Islet of Langerhans (tissue), 1 donor: Measurements from ENCODE around the gene CUX1.
"Not testable (repeated sequence)": the region's sequence is repeated elsewhere in the genome, so short reads cannot be mapped to it uniquely, and the experiment has no call there.

Source experiments
- FAIRE-seq: peaks from one replicate; lab custom pipeline; 2011; peaks lifted over from hg19 to GRCh38; lab: Jason Lieb, UNC

Gene CUX1

GRCh38 chr7:102152672-102153598, 335.5 kb downstream of the CUX1 start:
- FAIRE-seq: no peak

DNA sequence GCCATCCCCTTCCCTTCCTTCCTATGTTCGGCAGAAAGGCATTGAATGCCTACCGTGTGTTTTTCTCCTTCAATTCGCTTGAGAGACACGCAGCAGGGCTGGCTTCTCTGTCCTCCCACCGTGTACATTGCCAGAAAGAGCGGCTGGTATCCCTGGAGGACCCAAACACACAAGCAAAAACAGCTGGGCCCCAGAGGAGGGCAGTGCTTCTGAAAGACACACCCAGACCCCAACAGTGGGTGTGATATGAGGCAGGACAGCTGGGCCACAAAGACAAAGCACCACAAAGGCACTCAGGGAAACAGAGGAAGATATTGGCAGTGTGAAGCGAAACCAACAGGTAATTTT, 336.1 kb downstream of the CUX1 start:
- FAIRE-seq: no peak

- no peak for FAIRE-seq
Observed at GRCh38 chr7:102154425-102154824, 337.0 kb downstream of the CUX1 start.

GRCh38 chr7:102155821-102156441, 338.5 kb downstream of the CUX1 start:
- no peak for FAIRE-seq

- no peak for FAIRE-seq
Observed at GRCh38 chr7:102156867-102157266, 339.4 kb downstream of the CUX1 start.

GRCh38 chr7:102165136-102165535, 347.7 kb downstream of the CUX1 start:
- no peak for FAIRE-seq

DNA sequence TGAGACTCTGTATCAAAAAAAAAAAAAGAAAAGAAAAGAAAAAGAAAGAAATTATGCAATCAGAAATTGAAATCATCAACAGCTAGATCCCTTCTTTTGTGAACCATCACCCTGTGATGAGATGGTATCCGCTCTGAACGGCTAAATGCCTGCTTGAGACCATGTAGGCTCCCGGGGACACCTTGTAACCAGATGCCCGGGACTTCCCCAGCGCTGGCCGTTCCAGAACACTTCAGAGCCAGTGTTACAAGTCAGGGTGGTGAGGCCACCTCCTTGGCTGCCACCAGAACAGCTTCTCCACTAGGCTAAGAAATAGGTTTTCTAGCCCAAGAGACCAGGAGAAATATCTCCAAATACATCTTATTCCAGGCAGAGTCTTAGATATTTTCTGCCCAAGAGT, 349.8 kb downstream of the CUX1 start:
- FAIRE-seq: no peak

GRCh38 chr7:102169651-102170392, 352.4 kb downstream of the CUX1 start:
- FAIRE-seq: no peak

GRCh38 chr7:102170393-102170970, 353.1 kb downstream of the CUX1 start:
- FAIRE-seq: no peak

DNA sequence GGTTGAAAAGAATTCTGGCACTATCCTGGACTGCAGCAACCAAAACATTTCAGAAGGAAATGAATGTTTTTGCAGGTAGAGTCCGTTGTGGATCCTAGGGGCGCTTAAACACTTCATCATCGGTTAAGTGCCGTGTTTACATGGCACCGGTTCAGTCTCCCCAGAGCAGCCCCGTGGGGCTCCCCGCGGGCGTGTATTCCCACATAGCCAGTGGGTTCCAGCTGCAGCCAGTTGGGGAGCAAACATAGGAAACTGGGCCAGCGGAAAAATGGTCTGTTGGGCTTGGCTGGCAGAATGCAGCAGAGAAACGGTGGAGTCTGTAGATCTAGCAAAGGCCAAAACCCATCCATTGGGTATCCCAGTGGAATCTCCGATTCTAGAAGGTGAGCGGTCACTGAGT, 356.2 kb downstream of the CUX1 start:
- FAIRE-seq: no peak

DNA sequence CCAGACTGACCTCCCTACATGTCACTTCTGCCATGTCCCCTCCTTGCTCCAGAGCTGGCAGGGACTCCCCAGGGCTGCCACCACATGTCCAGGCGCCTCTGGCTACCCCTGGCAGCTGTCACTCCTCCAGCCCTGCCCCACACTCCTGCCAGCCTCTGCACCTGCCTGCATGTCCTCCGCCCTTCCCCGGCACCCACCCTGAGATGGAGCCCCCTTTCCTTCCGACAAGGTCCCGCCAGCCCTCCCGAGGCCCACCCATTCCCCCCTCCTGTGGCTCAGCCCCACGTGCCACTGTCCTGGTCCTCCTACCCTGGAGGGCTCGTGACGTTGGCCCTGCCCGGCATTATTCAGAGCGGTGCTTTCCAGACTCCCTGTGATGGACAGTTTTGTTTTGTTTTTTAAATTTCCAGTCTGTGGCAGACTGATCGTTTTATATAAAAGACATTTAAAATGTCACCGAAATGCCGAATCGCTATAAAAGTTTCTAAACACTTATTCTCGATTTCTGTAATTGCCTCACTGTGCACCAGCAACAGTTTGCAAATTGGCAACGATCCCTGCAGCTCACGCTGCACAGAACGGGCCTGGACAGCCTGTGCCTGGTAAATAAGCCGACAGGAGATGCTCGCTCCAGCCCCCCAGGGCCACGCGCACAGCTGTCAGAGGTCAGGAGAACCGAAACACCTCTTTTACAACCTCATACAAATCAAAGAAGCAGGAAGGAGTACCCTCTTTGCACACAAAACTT, 358.2 kb downstream of the CUX1 start:
- no peak for FAIRE-seq

DNA sequence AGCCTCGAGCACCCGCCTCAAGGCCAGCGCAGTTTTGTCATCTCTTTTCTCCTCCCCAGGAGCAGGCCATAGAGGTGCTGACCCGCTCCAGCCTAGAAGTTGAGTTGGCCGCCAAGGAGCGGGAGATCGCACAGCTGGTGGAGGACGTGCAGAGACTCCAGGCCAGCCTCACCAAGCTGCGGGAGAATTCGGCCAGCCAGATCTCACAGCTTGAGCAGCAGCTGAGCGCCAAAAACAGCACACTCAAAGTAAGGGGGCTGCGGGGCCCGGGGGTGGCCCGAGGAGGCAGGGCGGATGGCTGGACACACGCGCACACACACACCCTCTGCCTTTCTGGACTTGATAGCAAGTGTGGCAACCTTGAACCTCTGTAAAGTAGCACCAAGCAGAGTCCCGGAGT, 361.0 kb downstream of the CUX1 start:
- no peak for FAIRE-seq

- FAIRE-seq: no peak
Observed at GRCh38 chr7:102180727-102181126, 363.3 kb downstream of the CUX1 start.

- no peak for FAIRE-seq
Observed at GRCh38 chr7:102181517-102181916, 364.1 kb downstream of the CUX1 start.

GRCh38 chr7:102182016-102182415, 364.6 kb downstream of the CUX1 start:
- no peak for FAIRE-seq

DNA sequence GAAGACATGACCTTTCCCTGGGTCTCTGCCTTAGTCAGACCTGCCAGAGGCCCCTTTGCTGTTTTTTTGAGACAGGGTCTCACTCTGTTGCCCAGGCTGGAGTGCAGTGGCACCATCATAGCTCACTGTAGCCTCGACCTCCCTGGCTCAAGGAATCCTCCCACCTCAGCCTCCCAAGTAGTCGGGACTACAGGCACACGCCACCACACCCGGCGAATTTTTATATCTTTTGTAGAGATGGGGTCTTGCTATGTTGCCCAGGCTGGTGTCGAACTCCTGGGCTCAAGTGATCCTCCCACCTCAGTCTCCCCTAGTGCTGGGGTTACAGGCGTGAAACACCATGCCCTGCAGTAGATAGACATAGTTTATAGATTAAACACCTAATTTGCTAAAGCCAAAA, 366.4 kb downstream of the CUX1 start:
- not testable (repeated sequence) for FAIRE-seq

GRCh38 chr7:102184303-102184702, 366.9 kb downstream of the CUX1 start:
- no peak for FAIRE-seq

DNA sequence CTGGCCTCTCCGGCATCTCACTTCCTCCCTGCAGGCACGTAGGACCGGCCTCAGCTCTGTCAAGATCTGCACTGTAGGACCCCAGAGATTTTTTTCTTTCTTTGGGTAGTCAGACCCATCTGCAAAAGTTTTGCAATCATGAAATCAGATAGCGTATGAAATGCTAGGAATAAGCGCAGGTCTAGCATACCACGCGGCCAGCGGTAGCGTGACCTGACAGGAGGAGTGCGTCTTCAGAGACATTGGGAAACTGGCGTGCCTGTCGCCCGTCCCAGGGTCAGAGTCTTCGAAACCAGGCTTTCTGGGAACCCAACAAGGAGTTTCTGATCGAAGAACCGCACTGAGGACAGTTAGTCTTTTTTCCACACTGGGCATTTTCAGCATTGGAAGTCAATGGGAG, 368.4 kb downstream of the CUX1 start:
- no peak for FAIRE-seq

GRCh38 chr7:102186306-102186705, 368.9 kb downstream of the CUX1 start:
- FAIRE-seq: no peak

DNA sequence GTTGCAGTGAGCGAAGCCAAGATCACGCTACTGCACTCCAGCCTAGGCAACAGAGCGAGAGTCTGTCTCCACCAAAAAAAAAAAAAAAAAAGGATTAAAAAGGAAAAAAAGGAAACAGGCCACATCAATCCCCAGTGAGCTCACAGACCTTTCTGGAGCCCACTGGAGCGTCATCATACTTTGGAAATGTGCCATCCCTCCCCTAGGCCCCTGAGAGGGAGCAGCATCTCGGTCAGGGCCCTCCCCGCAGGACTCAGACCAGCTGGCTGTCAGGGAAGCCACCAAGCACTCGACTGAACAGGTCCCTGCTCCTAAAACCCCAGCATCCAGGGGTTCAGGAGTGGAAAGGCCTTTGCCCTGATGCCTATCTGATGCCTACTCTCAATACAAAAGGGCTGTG, 371.3 kb downstream of the CUX1 start:
- no peak for FAIRE-seq

GRCh38 chr7:102189756-102190155, 372.3 kb downstream of the CUX1 start:
- no peak for FAIRE-seq

DNA sequence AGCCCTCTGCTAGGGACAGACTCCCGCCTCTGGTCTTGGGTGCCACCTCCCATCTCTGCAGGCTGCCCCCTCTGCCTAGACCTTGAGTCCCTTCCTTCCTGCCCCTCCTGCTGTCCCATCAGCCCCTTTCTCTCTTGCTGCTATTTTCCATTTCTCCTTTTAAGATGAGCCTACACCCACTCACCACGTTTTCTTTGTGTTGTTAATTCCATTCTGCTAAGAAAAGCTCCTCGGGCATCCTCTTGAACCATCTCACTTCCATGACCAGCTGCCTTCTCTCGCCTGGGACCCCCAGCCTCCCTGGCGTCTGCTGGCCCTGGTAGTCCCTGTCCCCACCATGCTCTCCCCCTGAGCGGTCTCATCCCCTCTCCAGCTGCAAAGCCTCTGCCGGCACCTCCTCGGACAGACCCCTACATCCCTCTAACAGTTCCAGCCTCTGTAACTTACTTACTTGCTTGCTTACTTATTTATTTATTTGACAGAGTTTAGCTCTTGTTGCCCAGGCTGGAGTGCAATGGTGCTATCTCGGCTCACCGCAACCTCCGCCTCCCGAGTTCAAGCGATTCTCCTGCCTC, 373.4 kb downstream of the CUX1 start:
- no peak for FAIRE-seq
